GM20000 (cell line): ENCODE measurements around the gene PRPF4.
"Not testable (repeated sequence)": the region's sequence is repeated elsewhere in the genome, so short reads cannot be mapped to it uniquely, and the experiment has no call there.

Experiments
- DNase-seq: peaks from one replicate; pipeline ENCODE4 v3.0.0; 2012; ENCODE audit warnings: low spot score
- CTCF ChIP-seq: IDR thresholded peaks from 2 replicates; pipeline ENCODE4 v1.5.1; 2012; ENCODE audit warnings: mild to moderate bottlenecking, control low read depth; ENCODE audit errors: extremely low read depth, missing control alignments

Gene PRPF4

GRCh38 chr9:113293285-113293878 is 17.9 kb downstream of the PRPF4 start:
- TF ChIP-seq CTCF = no peak
- no peak for DNase-seq

- DNase-seq = not testable (repeated sequence)
Observed at GRCh38 chr9:113296247-113296646, 20.8 kb downstream of the PRPF4 start.

- TF ChIP-seq CTCF = no peak
- DNase-seq = no peak
Observed at GRCh38 chr9:113296796-113297558, 21.5 kb downstream of the PRPF4 start.

- TF ChIP-seq CTCF = no peak
- no peak for DNase-seq
Observed at GRCh38 chr9:113298311-113298710, 22.9 kb downstream of the PRPF4 start.

GRCh38 chr9:113298924-113299770 is 23.7 kb downstream of the PRPF4 start:
- DNase-seq = no peak
- no peak for TF ChIP-seq CTCF

GRCh38 chr9:113299800-113300292 is 24.4 kb downstream of the PRPF4 start:
- no peak for DNase-seq
- TF ChIP-seq CTCF = no peak

- DNase-seq = no peak
- no peak for TF ChIP-seq CTCF
Observed at GRCh38 chr9:113301548-113301947, 26.1 kb downstream of the PRPF4 start.
